MM.1S (cell line): Measurements from ENCODE around the gene ARHGEF10L.

Experiments
- DNase-seq: peaks from one replicate; pipeline ENCODE4 v3.0.0-alpha.2; 2015
- H2AFZ ChIP-seq: fragments of 300-600 bp; sonication (generic); 2 replicates; pipeline ENCODE4 v1.6.0; 2016; ENCODE audit warnings: antibody characterized with exemption, low read length
- H3F3A ChIP-seq: fragments of 300-600 bp; sonication (generic); 2 replicates; pipeline ENCODE4 v1.6.1; 2016; ENCODE audit warnings: mild to moderate bottlenecking, antibody characterized with exemption, low read length, moderate library complexity, mixed read lengths; ENCODE audit not compliant: insufficient read depth
- H3K27ac ChIP-seq: fragments of 300-600 bp; sonication (generic); 2 replicates; pipeline ENCODE4 v1.5.1; 2016; ENCODE audit warnings: mild to moderate bottlenecking, low read length
- H3K27me3 ChIP-seq: fragments of 300-600 bp; sonication (generic); replicated peaks from 2 replicates; pipeline ENCODE4 v1.6.0; 2016; ENCODE audit warnings: low read length; ENCODE audit not compliant: insufficient read depth
- H3K36me3 ChIP-seq: fragments of 300-600 bp; sonication (generic); replicated peaks from 2 replicates; pipeline ENCODE4 v1.6.1; 2016; ENCODE audit warnings: mild to moderate bottlenecking, low read length, mixed read lengths; ENCODE audit not compliant: insufficient read depth
- H3K4me1 ChIP-seq: fragments of 300-600 bp; sonication (generic); 2 replicates; pipeline ENCODE4 v1.6.1; 2016; ENCODE audit warnings: low read length, mixed read lengths
- H3K4me2 ChIP-seq: fragments of 300-600 bp; sonication (generic); 2 replicates; pipeline ENCODE4 v1.6.0; 2016; ENCODE audit warnings: low read depth, low read length
- H3K4me3 ChIP-seq: fragments of 300-600 bp; sonication (generic); 2 replicates; pipeline ENCODE4 v1.5.1; 2016; ENCODE audit warnings: low read length, mixed read lengths
- H3K79me2 ChIP-seq: fragments of 300-600 bp; sonication (generic); 2 replicates; pipeline ENCODE4 v1.6.1; 2016; ENCODE audit warnings: mixed run types, low read length, mixed read lengths
- H3K9ac ChIP-seq: fragments of 300-600 bp; sonication (generic); 2 replicates; pipeline ENCODE4 v1.6.1; 2016; ENCODE audit warnings: low read length, mixed read lengths
- H3K9me2 ChIP-seq: fragments of 300-600 bp; sonication (generic); replicated peaks from 2 replicates; pipeline ENCODE4 v1.6.1; 2016; ENCODE audit warnings: mild to moderate bottlenecking, low read length, mixed read lengths; ENCODE audit not compliant: insufficient read depth
- H3K9me3 ChIP-seq: fragments of 300-600 bp; sonication (generic); replicated peaks from 2 replicates; pipeline ENCODE4 v1.6.1; 2016; ENCODE audit warnings: mild to moderate bottlenecking, low read length, mixed read lengths; ENCODE audit not compliant: insufficient read depth
- H4K20me1 ChIP-seq: fragments of 300-600 bp; sonication (generic); 2 replicates; pipeline ENCODE4 v1.6.1; 2016; ENCODE audit warnings: mild to moderate bottlenecking, low read length, moderate library complexity, mixed read lengths; ENCODE audit not compliant: insufficient read depth
- EZH2 ChIP-seq: fragments of 300-600 bp; sonication (generic); optimal IDR thresholded peaks from 2 replicates; pipeline ENCODE3; 2017; ENCODE audit warnings: low read depth, mild to moderate bottlenecking, antibody characterized with exemption, low read length, mixed read lengths
- EZH2phosphoT487 ChIP-seq: fragments of 300-600 bp; sonication (generic); IDR thresholded peaks from 2 replicates; pipeline ENCODE4 v1.6.1; 2018; ENCODE audit warnings: antibody characterized with exemption, low read length
- TF ChIP-seq, protein P1 (sequence below): fragments of 300-600 bp; sonication (generic); IDR thresholded peaks from 2 replicates; pipeline ENCODE4 v1.5.1; 2016; ENCODE audit warnings: antibody characterized with exemption, low read length, mixed read lengths

Gene ARHGEF10L

GRCh38 chr1:17588048-17588871, 48.8 kb downstream of the ARHGEF10L start:
- H3F3A ChIP-seq: no peaks in the 10 kb centered on the region
- no peaks in the 10 kb centered on the region for H4K20me1 ChIP-seq
- H3K9me3 ChIP-seq: no peaks in the 10 kb centered on the region
- H3K4me2 ChIP-seq: no peak overlapping the region
- DNase-seq: no peak
- H3K79me2 ChIP-seq: no peaks in the 10 kb centered on the region
- no peak overlapping the region for H3K9ac ChIP-seq
- peaks cover 68% of the 10 kb centered on the region for H3K27me3 ChIP-seq
- TF ChIP-seq, protein P1, sequence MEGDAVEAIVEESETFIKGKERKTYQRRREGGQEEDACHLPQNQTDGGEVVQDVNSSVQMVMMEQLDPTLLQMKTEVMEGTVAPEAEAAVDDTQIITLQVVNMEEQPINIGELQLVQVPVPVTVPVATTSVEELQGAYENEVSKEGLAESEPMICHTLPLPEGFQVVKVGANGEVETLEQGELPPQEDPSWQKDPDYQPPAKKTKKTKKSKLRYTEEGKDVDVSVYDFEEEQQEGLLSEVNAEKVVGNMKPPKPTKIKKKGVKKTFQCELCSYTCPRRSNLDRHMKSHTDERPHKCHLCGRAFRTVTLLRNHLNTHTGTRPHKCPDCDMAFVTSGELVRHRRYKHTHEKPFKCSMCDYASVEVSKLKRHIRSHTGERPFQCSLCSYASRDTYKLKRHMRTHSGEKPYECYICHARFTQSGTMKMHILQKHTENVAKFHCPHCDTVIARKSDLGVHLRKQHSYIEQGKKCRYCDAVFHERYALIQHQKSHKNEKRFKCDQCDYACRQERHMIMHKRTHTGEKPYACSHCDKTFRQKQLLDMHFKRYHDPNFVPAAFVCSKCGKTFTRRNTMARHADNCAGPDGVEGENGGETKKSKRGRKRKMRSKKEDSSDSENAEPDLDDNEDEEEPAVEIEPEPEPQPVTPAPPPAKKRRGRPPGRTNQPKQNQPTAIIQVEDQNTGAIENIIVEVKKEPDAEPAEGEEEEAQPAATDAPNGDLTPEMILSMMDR: no peak
- TF ChIP-seq EZH2phosphoT487: no peak
- no peak for TF ChIP-seq EZH2
- H3K9me2 ChIP-seq: no peaks in the 10 kb centered on the region
- H3K36me3 ChIP-seq: no peaks in the 10 kb centered on the region
- H3K4me3 ChIP-seq: no peak overlapping the region
- H2AFZ ChIP-seq: no peak overlapping the region
- H3K4me1 ChIP-seq: no peaks in the 10 kb centered on the region
- no peak overlapping the region for H3K27ac ChIP-seq

DNA sequence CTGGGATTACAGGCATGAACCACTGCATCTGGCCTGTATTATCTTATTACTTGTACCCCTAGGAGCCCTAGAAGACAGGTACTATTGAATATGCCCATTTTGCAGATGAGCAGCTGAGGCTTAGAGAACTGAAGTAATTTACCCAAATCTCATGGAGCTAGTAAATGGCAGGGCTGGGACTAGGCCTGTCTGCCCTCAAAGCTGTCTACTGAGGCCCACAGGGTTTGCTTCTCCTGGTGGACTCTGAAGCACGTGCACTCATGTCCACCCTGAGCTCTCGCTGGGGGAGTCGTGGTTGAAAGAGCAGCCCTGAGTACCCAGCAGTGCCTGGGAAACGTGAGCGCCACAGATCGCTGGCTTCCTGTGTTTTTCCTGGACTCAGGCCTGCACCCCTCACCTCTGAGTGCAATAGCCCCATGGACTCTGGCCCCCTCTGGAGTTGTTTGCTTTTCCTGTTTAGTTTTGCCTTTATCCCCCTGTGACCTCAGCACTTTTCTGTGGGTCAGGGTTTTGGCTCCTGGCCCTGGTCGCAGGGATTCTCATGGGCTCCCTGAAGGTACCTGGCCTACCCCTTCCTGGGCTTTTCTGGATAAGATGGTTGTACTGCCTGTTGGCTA, 52.4 kb downstream of the ARHGEF10L start:
- Histone ChIP-seq H3K4me1 (no peaks in the 10 kb centered on the region), H3K79me2 (no peaks in the 10 kb centered on the region), H3K9me2 (no peaks in the 10 kb centered on the region), H3K27me3 (peaks cover 62% of the 10 kb centered on the region), H3K4me2 (no peak overlapping the region), H4K20me1 (no peaks in the 10 kb centered on the region), H3F3A (no peaks in the 10 kb centered on the region), H3K36me3 (no peaks in the 10 kb centered on the region), H3K4me3 (no peak overlapping the region), H3K9ac (no peak overlapping the region), H2AFZ (no peak overlapping the region), H3K9me3 (no peaks in the 10 kb centered on the region), H3K27ac (no peak overlapping the region)
- TF ChIP-seq, protein P1: no peak
- TF ChIP-seq EZH2phosphoT487 (no peak), EZH2 (no peak)
- DNase-seq: no peak

DNA sequence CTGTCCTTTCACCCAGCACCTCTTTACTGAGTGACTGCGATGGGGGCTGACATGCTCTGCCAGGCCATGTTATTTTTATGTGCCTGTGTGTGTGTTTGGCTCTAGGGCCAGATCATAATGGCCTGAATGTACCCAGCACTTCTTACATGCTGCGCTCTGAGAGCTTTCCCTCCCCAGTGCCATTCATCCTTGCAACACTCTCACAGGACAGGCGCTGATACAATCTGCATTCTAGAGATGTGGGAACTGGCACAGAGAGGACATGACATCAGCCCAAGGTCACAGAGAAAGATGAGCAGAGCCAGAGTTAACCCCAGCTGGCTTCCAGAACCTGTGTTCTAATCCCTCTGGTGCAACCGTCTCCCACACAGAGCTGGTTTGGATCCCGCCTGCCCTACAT, 54.5 kb downstream of the ARHGEF10L start:
- Histone ChIP-seq H3K36me3 (no peaks in the 10 kb centered on the region), H3K79me2 (no peaks in the 10 kb centered on the region), H3K27ac (no peak overlapping the region), H3K9me3 (no peaks in the 10 kb centered on the region), H4K20me1 (no peaks in the 10 kb centered on the region), H3K4me3 (no peak overlapping the region), H3K4me2 (no peak overlapping the region), H3F3A (no peaks in the 10 kb centered on the region), H3K4me1 (no peaks in the 10 kb centered on the region), H3K9me2 (no peaks in the 10 kb centered on the region), H3K27me3 (peaks cover 78% of the 10 kb centered on the region), H3K9ac (no peak overlapping the region), H2AFZ (no peak overlapping the region)
- DNase-seq: no peak
- TF ChIP-seq, protein P1: no peak
- TF ChIP-seq EZH2 (no peak), EZH2phosphoT487 (no peak)
